GM12892 (cell line): ENCODE results near the gene VDR.

Experiments used
- DNase-seq: peaks from one replicate; pipeline ENCODE4 v3.0.0; 2011; ENCODE audit not compliant: insufficient read length
- FAIRE-seq: peaks from 2 replicates; lab custom pipeline; 2011; peaks lifted over from hg19 to GRCh38; lab: Jason Lieb, UNC
- POLR2A ChIP-seq: IDR thresholded peaks from 2 replicates; pipeline ENCODE4 v1.6.1; 2011; ENCODE audit warnings: low read depth, low read length, control low read depth
- POLR2AphosphoS5 ChIP-seq: IDR thresholded peaks from 2 replicates; pipeline ENCODE4 v1.6.1; 2011; ENCODE audit warnings: low read depth, low read length, control low read depth
- TAF1 ChIP-seq: IDR thresholded peaks from 2 replicates; pipeline ENCODE4 v1.6.1; 2011; ENCODE audit warnings: low read depth, mild to moderate bottlenecking, control low read depth, low read length, borderline replicate concordance

VDR gene

GRCh38 chr12:47887529-47887928 is 17.3 kb downstream of the VDR start:
- no peak for FAIRE-seq
- no peak for DNase-seq
- TF ChIP-seq POLR2A (no peak), TAF1 (no peak), POLR2AphosphoS5 (no peak)

GRCh38 chr12:47886510-47887240 is 18.1 kb downstream of the VDR start:
- TF ChIP-seq POLR2AphosphoS5 = no peak
- TF ChIP-seq TAF1 = no peak
- no peak for TF ChIP-seq POLR2A
- DNase-seq (no peak), FAIRE-seq (no peak)

GRCh38 chr12:47885566-47885965 is 19.2 kb downstream of the VDR start:
- FAIRE-seq = no peak
- no peak for TF ChIP-seq POLR2A
- TF ChIP-seq TAF1 = no peak
- TF ChIP-seq POLR2AphosphoS5 = no peak
- DNase-seq = no peak

- FAIRE-seq = peak; percentile 97
Measured at GRCh38 chr12:47885012-47885501, 19.7 kb downstream of the VDR start.

GRCh38 chr12:47884501-47884900 is 20.3 kb downstream of the VDR start:
- TF ChIP-seq TAF1 = no peak
- no peak for DNase-seq
- no peak for FAIRE-seq

More at GRCh38 chr12:47885012-47885501, 19.7 kb downstream of the VDR start:
- no peak for DNase-seq
- TF ChIP-seq POLR2AphosphoS5 = peak; percentile 59; the same call in 1 of the 2 replicates
- 0 out of 2 replicates have a peak, but pooled peaks have one; percentile 22 for TF ChIP-seq POLR2A
- no peak for TF ChIP-seq TAF1

GRCh38 chr12:47883663-47884195 is 21.1 kb downstream of the VDR start:
- TF ChIP-seq TAF1 (no peak), POLR2A (no peak), POLR2AphosphoS5 (no peak)
- no peak for FAIRE-seq
- DNase-seq = no peak

GRCh38 chr12:47882781-47883546 is 21.8 kb downstream of the VDR start:
- DNase-seq = peak; percentile 55
- peak; percentile 96 for FAIRE-seq
- TF ChIP-seq POLR2AphosphoS5 = peak; percentile 61; the same call in 1 of the 2 replicates
- TF ChIP-seq TAF1 = no peak

GRCh38 chr12:47881826-47882427 is 22.9 kb downstream of the VDR start:
- peak; percentile 50 for FAIRE-seq
- DNase-seq = no peak
- TF ChIP-seq POLR2A (no peak), TAF1 (no peak), POLR2AphosphoS5 (no peak)

- no peak for TF ChIP-seq TAF1
- TF ChIP-seq POLR2A = no peak
- no peak for TF ChIP-seq POLR2AphosphoS5
- no peak for FAIRE-seq
- DNase-seq = no peak
Measured at GRCh38 chr12:47881051-47881450, 23.7 kb downstream of the VDR start.

GRCh38 chr12:47878918-47879481 is 25.8 kb downstream of the VDR start:
- FAIRE-seq (no peak), DNase-seq (no peak)

GRCh38 chr12:47878293-47878917 is 26.4 kb downstream of the VDR start:
- no peak for DNase-seq
- no peak for FAIRE-seq
- TF ChIP-seq POLR2A = no peak
- no peak for TF ChIP-seq TAF1
- TF ChIP-seq POLR2AphosphoS5 = no peak

More at GRCh38 chr12:47878918-47879481, 25.8 kb downstream of the VDR start:
- TF ChIP-seq POLR2A = no peak
- no peak for TF ChIP-seq TAF1
- TF ChIP-seq POLR2AphosphoS5 = no peak
